HG02763 (cell line): ENCODE data around the gene QSOX1.
"Not testable (repeated sequence)": the region's sequence is repeated elsewhere in the genome, so short reads cannot be mapped to it uniquely, and the experiment has no call there.

Experiments
- ATAC-seq: cut with Tn5 transposase; IDR thresholded peaks from one replicate; pipeline ENCODE4 v1.9.1; 2021; ENCODE audit warnings: mild to moderate bottlenecking, moderate library complexity; ENCODE audit not compliant: unreplicated experiment

QSOX1 gene

DNA sequence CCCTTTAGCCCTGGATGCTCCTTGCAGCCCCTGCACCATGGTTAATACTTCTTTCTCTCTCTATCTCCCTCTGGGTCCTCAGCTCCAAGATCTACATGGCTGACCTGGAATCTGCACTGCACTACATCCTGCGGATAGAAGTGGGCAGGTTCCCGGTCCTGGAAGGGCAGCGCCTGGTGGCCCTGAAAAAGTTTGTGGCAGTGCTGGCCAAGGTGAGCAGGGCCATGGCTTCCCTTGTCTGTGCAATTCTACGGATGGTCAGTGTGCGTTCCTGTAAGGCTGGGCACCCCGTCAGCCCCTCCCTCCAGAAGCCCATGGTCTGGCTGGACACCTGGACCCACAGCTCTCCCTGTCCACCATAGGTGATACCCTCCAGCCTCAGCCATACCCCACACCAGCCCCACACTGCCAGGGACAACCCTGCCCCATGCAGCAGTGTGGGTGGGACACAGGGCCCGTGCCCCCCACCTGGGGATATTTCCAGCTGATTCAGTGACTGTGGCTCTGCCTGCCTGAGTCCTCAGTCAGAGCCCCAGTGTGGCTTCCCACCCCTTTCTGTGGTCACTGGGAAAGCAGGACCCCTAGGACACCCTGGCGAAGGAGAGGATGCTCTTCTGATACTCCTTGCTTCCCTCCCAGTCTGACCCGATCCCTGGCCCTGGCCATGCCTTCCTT, 31.4 kb downstream of the QSOX1 start:
- ATAC-seq: no peak

DNA sequence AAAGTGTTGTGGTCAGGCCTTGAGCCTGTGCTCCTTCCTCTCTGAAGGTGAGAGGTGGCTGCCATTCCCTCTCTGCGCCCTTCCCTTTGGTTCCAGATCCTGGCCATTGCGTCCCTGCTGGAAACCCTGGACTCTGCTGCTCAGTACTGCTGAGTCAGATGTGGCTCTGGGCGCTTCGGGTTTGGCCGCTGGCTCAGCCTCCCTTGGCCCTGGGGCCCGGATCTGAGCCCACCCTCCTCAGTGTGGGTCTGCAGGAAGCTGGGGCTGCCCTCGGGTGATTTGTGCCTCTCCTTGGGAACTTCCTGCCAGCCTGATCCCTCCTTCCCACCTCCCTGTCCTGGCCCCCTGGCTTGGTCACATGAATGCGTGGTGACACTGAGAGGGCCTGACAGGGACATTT, 32.2 kb downstream of the QSOX1 start:
- ATAC-seq: no peak

DNA sequence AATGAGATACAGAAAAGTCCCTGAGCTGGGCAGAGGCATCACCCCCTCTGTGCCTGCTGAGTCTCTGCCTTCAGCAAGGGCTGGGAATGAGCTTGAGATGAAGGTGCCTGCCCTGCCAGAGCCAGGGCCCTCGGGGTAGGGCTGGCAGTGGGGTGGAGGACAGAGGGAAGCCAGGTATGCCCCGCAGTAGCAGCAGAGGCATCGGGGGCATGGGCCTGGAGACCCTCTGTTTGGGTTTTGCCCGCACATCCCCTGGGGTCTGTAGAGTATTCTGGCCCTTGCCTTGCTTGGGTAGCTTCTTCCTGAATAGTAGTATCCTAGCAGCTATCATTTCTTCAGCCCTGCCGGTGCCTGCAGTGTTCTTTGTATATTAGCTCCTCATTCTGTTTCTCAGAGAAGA, 33.0 kb downstream of the QSOX1 start:
- no peak for ATAC-seq

DNA sequence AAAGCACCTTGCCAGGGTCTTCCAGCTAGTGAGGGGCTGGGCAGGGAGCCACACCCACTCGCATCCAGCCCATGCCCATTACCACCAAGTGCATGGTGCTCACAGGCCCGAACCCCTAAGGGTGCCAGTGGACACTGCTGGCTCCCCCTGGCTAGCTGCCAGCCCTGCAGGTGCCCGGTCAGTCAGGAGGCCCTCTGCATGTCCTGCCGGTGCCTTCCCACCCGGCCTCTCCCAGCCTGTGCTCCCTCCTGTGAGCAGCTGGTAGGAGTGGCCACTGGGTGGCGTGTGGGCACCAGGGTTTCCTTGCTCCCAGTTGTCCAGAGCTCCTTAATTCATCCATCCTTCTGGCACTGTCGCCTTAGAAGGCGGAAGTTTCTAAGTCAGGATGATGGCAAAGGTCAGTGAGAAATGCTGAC, 33.4 kb downstream of the QSOX1 start:
- ATAC-seq: no peak

DNA sequence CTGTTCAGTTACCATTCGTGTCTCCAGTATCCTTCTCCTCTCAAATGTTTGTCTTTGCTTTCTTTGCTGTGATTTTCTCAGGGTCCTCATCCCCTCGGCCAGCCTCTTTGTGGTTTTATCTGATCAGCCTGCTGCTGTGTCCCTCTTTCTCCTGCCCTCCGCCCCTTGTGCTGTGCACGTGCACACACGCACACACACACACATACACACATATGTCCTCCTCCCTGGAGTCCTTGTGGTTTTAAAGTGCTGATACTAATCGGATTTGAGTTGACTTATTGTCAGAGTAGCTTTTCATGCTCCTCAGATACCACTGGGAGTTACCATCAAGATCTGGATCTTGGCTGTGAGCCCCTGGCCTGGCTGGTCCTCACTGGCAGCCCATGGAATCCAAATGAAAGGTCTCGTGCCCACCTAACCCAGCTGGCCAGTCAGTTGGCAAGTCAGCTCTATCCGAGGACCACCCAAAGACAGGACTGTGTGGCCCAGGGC, 34.1 kb downstream of the QSOX1 start:
- ATAC-seq: no peak

DNA sequence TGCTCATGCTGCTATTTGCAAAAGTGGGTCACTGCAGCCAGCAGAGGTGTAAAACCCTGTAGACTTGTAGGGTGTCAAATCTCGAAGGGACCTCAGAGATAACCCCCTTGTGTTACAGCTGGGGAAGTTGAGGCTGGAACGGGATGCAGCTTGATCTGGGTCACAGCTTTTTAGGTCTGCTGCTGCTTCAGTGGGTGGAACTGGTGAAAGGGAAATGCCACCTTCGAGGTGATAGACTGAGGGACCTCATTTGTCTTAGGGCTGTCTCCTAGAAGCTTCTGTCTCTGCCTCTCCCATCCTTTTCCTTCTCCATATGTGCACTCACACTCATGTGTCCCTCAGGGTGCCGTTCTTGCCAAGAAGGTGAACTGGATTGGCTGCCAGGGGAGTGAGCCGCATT, 35.4 kb downstream of the QSOX1 start:
- no peak for ATAC-seq

DNA sequence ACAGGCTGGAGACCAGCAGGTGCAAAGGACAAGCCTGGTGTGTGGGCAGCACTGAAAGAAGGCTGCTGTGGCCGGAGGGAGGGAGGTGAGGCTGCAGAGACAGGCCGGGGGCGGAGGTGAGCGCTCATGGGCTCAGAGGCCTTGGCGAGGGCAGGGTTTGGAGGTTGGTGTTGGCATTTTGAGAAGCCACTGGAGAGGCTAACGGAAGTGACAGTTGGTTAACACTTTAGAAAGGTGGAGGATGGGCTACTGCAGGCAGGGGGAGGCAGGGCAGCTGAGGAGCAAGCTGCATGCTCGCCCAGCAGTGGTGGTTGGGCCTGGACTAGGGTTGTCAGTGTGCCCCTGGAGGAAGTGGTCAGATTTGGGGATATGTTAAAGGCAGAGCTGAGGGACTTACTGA, 37.5 kb downstream of the QSOX1 start:
- no peak for ATAC-seq

DNA sequence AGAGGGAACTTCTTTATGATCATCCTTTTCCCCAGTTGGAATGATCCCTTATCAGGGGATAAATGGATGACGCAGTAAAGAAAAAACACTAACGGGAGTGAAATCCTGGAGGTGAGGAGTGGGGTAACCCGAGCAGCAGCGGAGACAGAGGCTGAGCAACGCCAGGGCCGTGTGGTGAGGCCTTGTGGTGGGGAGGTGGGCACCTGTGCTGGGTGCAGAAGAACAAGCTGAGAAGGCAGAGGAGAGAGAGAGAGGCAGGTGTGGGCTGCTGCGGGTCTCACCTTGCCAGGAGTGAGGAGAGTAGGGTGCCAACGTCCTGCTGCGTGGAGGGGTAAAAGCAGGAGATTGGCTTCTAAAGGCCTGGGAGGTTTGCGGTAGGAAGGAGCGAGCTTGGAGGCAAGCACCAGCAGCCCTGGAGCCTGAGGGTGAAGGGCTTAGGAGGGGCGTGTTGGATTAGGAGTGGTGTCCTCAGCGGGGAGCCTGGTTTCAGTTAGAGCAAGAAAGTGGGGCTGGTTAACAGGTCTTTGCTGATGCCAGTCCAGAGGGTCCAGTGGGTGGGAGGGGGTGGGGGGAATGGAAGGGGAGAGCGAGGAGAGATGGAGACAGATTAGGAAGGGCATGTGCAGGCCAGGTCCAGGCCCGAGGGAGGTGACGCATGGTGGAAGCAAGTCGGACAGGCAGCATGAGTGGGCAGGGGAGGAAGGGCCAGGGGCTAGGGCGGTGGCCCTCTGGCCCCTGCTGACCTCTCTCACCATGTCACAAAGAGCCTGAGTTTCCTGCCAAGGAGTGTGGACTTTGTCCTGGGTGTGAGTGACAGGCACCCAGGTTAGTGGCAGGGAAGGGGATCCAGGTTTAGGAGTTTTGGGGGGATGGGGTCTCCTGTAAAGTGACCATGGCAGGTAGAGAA, 38.7 kb downstream of the QSOX1 start:
- no peak for ATAC-seq

DNA sequence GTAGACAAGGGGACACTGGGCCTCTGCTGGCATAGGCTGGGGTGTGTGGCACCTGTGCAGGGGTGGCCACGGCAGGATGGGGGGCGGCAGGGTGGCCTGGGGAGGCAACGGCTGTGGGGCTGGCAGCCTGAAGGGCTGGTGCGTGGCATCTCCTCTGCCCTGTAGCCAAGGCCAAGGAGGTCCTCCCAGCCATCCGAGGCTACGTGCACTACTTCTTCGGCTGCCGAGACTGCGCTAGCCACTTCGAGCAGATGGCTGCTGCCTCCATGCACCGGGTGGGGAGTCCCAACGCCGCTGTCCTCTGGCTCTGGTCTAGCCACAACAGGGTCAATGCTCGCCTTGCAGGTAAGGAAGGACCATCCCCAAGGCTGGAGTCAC, 39.4 kb downstream of the QSOX1 start:
- no peak for ATAC-seq

DNA sequence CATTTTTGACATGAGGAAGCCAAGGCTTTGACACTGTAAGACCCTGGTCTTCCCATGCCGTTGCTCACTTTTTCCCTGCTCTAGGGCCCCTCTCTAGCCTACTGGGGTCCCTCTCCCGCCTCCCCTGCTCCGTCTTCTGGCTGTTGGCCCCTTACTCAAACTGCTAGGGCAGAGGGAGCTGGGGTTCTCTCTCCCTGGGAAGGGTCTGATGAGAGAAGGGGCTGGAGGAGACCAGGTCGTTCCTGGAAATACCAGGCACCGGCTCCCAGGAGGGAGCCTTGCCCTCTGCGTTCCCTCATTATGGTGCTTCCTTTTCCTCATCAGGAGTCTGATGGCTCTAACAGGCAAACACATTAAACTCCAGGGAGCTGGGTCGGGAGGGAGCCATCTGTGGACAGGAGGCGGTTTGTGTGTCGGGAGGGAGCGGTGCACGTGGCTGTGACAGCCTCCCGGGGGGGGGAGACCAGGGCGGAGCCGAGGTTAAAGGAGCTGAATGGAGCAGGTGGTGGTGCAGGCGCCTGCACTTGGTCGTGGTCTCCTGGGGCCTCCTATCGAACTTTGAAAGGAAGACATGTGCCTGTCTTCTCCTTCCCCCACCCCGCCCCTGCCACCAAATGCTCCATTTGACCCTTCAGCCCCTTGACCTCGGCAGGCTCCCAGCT, 40.0 kb downstream of the QSOX1 start:
- ATAC-seq: no peak

DNA sequence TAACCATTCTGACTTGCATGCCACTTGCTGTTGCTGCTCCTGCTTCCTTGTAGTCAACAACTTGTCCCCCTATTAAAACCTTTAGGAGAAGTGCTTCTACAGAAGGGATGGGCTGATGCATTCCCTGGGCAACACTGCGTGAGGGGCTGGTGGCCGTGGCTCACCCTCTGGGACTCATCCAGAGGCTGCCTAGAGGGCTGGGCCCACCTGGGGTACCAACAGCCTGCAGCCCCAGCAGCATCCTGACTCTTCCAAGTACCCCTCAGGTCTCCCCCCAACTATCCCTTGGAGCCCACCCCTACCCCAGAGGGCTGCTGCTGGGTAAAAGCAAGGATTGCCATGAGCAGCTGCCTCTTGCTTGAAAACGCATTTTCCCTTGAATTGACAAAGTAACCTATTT, 40.7 kb downstream of the QSOX1 start:
- ATAC-seq: no peak

DNA sequence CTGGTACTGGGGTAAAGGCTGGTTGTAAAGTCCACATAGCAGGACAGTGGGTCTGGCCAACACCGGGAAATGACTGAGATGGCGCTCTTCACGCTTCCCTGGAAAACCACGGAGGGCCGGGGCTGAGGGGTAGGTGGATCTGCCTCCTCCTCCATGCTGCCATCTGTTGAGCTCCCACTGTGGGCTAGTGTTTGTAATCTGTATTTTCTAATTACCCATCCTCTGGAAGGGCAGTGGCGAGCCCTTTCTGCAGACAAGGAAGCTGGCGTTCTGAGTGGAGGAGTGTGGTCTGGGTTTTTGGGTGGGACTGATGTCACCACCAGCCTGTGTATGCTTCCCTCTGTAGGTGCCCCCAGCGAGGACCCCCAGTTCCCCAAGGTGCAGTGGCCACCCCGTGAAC, 41.2 kb downstream of the QSOX1 start:
- no peak for ATAC-seq

DNA sequence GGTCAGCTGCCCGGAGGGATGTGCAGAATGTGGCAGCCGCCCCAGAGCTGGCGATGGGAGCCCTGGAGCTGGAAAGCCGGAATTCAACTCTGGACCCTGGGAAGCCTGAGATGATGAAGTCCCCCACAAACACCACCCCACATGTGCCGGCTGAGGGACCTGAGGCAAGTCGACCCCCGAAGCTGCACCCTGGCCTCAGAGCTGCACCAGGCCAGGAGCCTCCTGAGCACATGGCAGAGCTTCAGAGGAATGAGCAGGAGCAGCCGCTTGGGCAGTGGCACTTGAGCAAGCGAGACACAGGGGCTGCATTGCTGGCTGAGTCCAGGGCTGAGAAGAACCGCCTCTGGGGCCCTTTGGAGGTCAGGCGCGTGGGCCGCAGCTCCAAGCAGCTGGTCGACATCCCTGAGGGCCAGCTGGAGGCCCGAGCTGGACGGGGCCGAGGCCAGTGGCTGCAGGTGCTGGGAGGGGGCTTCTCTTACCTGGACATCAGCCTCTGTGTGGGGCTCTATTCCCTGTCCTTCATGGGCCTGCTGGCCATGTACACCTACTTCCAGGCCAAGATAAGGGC, 41.9 kb downstream of the QSOX1 start:
- ATAC-seq: no peak

DNA sequence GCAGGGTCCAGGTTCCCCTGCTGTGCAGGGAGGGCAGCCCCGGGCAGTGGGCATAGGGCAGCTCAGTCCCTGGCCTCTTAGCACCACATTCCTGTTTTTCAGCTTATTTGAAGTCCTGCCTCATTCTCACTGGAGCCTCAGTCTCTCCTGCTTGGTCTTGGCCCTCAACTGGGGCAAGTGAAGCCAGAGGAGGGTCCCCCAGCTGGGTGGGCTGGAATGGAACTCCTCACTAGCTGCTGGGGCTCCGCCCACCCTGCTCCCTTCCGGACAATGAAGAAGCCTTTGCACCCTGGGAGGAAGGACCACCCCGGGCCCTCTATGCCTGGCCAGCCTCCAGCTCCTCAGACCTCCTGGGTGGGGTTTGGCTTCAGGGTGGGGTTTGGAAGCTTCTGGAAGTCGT, 42.6 kb downstream of the QSOX1 start:
- no peak for ATAC-seq

DNA sequence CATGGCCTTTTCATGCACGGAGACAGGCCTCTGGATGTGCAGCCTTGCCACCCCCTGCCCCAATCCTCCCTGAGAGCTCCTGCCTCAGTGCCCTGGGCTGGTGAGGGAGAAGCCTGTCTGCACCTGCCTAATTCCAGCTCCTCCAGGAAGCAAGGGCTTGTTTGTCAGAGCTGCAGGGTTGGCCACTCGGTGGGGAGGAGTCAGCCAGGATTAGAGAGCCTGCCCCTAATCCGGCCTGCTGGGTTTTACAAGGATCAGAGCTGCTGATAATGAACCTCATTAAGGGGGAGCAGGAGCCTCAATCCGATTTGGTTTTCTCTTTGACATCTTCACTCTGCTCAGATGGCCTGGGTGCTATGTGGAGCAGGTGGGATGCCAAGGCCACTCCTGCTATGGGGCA, 43.5 kb downstream of the QSOX1 start:
- no peak for ATAC-seq

DNA sequence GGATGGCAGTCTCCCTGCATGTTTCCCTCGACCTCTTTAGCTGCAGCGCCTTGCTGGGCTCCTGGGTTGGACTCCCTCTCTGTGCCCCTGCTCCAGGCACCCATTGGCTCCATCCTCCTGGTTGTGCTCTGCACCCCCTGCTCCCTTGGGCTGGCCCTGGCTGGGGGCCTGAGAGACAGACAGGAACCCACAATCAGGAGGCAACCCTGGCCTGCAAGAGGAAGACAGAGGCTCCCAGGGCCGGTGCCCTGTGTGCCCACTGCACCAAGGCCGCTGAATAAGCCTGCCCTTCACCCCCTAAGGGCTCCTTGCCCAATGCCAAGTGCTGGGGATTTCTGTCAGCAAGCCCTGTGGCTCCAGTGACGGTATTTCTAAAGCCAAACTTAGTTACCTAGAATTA, 43.9 kb downstream of the QSOX1 start:
- ATAC-seq: no peak

DNA sequence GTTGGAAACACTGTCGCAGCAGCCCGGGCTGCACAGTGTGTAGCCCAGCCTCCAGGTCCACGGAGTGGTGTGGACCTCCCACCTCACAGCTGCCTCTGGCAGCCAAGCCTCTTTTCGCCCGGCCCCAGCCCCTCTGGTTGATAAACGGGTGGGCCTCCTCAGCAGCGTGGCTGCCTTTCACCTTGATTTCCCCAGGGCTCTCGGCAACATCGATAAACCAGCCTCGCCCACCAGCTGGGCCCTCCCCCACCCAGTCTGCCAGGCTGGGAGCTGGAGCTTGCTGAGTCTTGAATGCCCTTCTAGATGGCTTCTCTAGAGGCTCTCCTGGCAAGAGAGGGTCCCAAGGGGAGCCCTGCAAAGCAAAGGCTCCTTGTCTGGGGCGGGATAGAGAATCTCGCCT, 44.3 kb downstream of the QSOX1 start:
- no peak for ATAC-seq

DNA sequence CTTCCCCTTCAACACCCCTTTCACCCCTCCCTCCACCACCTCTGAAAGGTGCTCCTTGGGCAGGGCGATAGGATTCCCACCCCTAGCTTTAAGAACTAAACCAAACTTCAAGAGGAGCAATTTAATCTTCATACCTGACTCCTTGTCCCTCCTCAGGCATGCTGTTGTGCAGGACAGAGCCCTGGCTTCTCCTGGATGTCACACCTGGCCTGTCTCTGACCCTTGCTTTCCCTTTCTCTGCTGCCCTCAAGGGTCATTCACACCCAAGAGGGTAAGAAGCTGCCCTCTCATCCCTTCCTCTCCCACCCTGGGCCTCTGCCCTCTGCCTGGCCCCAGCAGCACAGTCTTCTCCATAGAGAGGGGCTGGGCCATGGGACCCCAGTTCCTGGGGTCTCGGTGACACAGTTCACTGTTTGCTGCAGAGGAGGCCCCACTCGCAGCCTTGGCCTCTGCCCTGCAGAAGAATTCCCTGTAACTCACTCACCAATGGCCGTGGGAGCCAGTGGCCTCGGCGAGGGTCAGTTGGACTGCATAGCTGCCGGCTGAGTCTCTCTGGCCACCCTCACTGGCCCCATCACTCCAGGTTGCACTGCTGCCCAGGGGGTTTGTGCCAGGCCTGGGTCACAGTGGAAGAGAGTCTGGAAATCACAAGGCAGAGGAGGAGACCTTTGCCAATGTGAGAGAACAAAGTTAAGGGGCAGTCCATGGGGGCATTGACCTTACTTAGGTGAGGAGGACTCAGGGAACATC, 47.0 kb downstream of the QSOX1 start:
- ATAC-seq: no peak

DNA sequence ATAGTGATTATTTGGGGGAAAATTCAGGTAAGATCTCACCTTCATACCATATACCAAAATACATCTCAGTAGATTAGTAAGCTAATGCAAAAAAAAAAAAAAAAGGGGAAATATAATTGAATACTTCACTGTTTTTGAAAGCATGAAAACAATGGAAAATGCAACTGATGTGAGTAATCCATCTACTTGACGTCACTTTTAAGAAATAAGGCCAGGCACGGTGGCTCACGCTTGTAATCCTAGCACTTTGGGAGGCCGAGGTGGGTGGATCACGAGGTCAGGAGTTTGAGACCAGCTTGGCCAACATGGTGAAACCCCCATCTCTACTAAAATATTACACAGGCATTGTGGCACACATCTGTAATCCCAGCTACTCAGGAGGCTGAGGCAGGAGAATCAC, 47.9 kb downstream of the QSOX1 start:
- ATAC-seq: not testable (repeated sequence)

DNA sequence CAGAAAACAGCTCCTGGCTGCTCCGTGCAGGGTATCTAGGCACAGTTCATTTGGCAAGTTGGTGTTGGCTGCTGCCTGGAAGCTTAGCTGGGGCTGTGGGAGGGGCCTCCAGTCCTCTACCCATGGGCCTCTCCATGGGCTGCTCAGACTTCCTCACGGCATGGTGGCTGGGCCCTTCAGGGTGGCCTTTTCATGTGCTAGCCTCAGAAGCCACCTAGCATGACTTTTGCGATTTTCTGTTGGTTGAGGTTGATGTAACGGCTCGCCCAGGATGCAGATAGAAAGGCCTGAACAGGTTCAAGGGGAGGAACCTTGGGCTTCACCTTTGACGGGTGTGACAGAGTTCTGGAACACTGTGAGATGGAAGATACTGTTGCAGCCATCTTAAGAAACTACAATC, 49.6 kb downstream of the QSOX1 start:
- no peak for ATAC-seq

DNA sequence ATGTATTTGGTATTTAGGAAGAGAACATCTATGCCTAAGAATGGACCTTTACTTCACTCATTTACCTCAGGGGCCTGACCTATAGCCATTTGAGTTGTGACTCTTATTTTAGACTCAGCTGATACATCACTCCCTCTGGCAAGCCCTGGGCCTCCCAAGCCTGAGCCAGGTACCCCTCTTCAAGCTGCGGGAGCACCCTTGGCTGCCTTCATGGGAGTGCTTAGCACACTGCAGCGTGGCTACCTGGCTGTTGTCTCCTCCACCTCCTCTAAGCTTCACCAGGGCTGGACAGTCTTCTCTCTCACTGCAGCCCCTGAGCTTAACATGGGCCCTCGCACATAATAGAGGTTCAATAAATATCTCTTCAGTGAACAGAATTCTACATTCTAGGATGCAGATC, 51.9 kb downstream of the QSOX1 start:
- ATAC-seq: no peak
